Central memory CD8-positive, alpha-beta T cell (primary cell): ENCODE data around the gene URB1.
"Not testable (repeated sequence)": the region's sequence is repeated elsewhere in the genome, so short reads cannot be mapped to it uniquely, and the experiment has no call there.

Experiments used
- ATAC-seq: fragments of 150-1000 bp; cut with Tn5 transposase; replicated peaks from 2 replicates; pipeline ENCODE4 v1.10.0; 2022; ENCODE audit warnings: mild to moderate bottlenecking, moderate FRiP score, moderate number of reproducible peaks; ENCODE audit not compliant: poor library complexity, severe bottlenecking; ENCODE audit errors: extremely low read depth
- DNase-seq, 2 donors: peaks; one replicate each; pipeline ENCODE4 v3.0.0; 2021; ENCODE audit warnings: low spot score in 2 of 2
- H3K27ac Mint-ChIP-seq: one replicate; pipeline ENCODE4 v1.8.0; 2022; ENCODE audit warnings: low read depth, mild to moderate bottlenecking, moderate library complexity, mixed read lengths
- H3K27me3 Mint-ChIP-seq: one replicate; pipeline ENCODE4 v1.8.0; 2022; ENCODE audit warnings: mixed read lengths
- H3K36me3 Mint-ChIP-seq: one replicate; pipeline ENCODE4 v1.8.0; 2022; ENCODE audit warnings: mild to moderate bottlenecking, moderate library complexity, mixed read lengths; ENCODE audit not compliant: insufficient read depth
- H3K4me1 Mint-ChIP-seq: one replicate; pipeline ENCODE4 v1.8.0; 2022; ENCODE audit warnings: mixed read lengths
- H3K4me3 Mint-ChIP-seq: one replicate; pipeline ENCODE4 v1.8.0; 2022; ENCODE audit warnings: mild to moderate bottlenecking, moderate library complexity, mixed read lengths
- H3K9me3 Mint-ChIP-seq: one replicate; pipeline ENCODE4 v1.8.0; 2022; ENCODE audit warnings: mixed read lengths

URB1 gene

DNA sequence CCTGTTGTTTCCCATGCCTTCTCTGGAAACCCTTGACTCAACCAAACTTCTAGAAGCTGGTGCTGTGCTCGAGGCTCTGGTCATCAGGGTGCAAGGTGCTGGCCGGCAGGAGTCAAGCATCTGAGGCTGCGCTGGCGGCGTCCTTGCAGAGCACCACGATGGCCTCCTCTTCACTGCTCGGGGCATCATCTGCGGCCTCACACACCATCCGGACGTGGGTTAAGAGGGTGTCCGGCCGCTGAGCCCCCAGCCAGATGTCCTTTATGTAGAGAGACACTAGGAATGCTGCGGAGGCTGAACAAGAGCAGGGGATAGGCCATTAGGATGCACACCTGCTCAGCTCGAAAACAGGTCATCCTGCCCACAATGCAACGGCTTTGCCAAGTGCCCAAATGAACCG is 78.0 kb downstream of the URB1 start:
- no peaks in the 10 kb centered on the region for H3K27me3 Mint-ChIP-seq
- DNase-seq (no peak), ATAC-seq (no peak)
- peaks cover 33% of the 10 kb centered on the region for H3K36me3 Mint-ChIP-seq
- H3K4me3 Mint-ChIP-seq, result no peak overlapping the region
- H3K4me1 Mint-ChIP-seq, result no peaks in the 10 kb centered on the region
- no peaks in the 10 kb centered on the region for H3K9me3 Mint-ChIP-seq
- no peak overlapping the region for H3K27ac Mint-ChIP-seq

DNA sequence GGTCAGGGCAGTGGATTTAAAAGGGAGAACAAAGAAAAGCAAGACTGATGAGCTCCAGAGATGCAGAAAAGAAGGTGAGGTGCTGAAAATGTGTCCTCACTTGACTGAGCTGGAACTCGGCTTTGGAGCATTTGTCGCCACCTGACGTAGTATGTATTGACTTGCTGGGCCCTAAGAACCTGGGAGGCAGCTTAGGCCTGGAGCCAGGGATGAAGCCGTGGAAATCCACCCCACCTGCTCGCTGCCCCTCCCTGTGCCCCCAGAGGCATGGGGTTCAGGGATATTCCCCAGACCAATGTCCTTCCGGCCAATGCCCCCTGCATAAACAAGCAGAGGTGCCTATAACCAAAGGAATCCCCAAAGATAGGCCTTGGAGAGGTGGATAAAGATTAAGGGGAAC is 79.8 kb downstream of the URB1 start:
- no peaks in the 10 kb centered on the region for H3K4me1 Mint-ChIP-seq
- no peaks in the 10 kb centered on the region for H3K9me3 Mint-ChIP-seq
- no peak overlapping the region for H3K4me3 Mint-ChIP-seq
- no peak for ATAC-seq
- DNase-seq, result no peak
- H3K27ac Mint-ChIP-seq, result no peak overlapping the region
- H3K27me3 Mint-ChIP-seq, result no peaks in the 10 kb centered on the region
- peaks cover 30% of the 10 kb centered on the region for H3K36me3 Mint-ChIP-seq

DNA sequence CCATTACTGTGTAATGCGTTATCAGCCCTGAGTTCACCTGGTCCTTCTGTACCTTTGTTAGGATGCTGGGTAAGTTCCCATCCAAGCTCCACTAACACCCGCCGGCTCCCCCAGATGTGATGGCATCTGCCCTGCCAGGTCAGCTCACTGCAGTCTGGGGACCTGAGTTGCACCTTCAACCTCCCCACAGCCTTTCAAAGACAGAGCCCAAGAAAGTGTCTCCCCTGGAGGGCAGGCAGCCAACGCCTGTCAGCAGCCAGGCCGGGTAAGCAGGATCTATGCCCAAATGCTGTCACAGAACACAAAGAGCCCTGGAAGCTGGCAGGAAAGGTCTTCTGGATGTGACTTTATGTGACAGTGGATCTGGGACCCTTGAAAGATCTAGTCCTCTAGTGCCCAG is 80.5 kb downstream of the URB1 start:
- no peaks in the 10 kb centered on the region for H3K27me3 Mint-ChIP-seq
- H3K36me3 Mint-ChIP-seq, result peaks cover 30% of the 10 kb centered on the region
- no peaks in the 10 kb centered on the region for H3K9me3 Mint-ChIP-seq
- DNase-seq (no peak), ATAC-seq (no peak)
- no peaks in the 10 kb centered on the region for H3K4me1 Mint-ChIP-seq
- H3K27ac Mint-ChIP-seq, result no peak overlapping the region
- no peak overlapping the region for H3K4me3 Mint-ChIP-seq

DNA sequence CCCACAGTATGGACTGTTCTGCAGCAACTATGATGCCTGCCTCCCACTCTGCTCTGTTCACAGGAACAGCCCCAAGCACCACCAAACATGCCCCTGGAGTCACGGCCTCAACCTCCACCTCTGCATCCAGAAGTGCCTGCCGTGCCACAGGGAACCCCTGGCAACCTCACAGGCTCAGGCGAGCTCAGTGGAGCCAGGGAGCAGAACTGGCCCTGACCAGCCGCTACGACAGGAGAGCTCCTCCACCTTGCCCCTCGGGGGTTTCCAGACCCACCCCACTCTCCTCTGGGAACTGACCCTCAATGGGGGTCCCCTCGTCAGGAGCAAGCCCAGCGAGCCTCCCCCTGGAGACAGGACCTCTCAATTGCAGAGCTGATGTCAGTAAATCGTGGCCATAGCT is 81.2 kb downstream of the URB1 start:
- no peak overlapping the region for H3K4me3 Mint-ChIP-seq
- H3K4me1 Mint-ChIP-seq, result no peaks in the 10 kb centered on the region
- no peak for DNase-seq
- H3K27me3 Mint-ChIP-seq, result no peaks in the 10 kb centered on the region
- H3K9me3 Mint-ChIP-seq, result no peaks in the 10 kb centered on the region
- peaks cover 26% of the 10 kb centered on the region for H3K36me3 Mint-ChIP-seq
- peak overlapping the region; percentile 68 for H3K27ac Mint-ChIP-seq
- no peak for ATAC-seq

DNA sequence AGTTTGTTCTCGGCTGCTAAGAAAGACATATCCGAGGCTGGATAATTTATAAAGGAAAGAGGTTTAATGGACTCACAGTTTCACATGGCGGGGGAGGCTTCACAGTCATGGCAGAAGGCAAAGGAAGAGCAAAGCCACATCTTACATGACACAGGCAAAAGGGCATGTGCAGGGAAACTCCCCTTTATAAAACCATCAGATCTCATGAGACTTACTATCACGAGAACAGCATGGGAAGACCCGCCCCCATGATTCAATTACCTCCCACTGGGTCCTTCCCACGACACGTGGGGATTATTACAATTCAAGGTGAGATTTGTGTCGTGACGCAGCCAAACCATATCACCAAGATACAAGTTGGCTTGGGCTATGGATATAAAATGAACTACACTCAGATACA is 81.8 kb downstream of the URB1 start:
- H3K4me1 Mint-ChIP-seq, H3K27me3 Mint-ChIP-seq, DNase-seq, H3K9me3 Mint-ChIP-seq, H3K4me3 Mint-ChIP-seq, ATAC-seq, H3K27ac Mint-ChIP-seq: not testable (repeated sequence)
- H3K36me3 Mint-ChIP-seq, result peaks cover 26% of the 10 kb centered on the region

DNA sequence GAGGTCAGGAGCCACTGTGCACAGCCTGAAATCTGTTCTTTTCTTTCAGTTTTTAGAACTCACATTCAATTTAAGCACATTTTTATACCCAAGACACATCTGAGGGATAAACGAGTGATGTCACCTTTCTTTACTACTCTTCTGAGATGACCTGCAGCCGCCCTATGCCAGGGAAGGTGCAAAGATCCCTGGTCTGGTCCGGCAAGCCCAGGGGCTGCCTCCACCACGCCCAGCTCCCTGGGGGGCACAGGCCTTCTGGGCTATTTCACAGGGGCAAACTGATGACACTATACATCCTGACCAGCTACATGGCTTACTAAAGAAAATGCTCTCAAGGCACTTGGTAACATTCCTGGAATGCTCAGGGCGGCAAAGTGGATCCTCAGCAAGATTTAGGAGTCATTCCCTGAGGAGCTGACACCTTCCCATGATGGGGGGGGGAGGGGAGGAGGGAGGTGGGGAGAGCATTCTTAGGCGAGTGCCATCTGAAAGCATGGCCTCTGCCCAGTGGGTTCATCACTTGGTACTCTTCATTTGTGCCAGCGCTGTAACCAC is 82.8 kb downstream of the URB1 start:
- no peak overlapping the region for H3K4me3 Mint-ChIP-seq
- no peaks in the 10 kb centered on the region for H3K9me3 Mint-ChIP-seq
- no peaks in the 10 kb centered on the region for H3K4me1 Mint-ChIP-seq
- no peak overlapping the region for H3K27ac Mint-ChIP-seq
- no peak for DNase-seq
- H3K27me3 Mint-ChIP-seq, result no peaks in the 10 kb centered on the region
- H3K36me3 Mint-ChIP-seq, result peaks cover 23% of the 10 kb centered on the region
- no peak for ATAC-seq

DNA sequence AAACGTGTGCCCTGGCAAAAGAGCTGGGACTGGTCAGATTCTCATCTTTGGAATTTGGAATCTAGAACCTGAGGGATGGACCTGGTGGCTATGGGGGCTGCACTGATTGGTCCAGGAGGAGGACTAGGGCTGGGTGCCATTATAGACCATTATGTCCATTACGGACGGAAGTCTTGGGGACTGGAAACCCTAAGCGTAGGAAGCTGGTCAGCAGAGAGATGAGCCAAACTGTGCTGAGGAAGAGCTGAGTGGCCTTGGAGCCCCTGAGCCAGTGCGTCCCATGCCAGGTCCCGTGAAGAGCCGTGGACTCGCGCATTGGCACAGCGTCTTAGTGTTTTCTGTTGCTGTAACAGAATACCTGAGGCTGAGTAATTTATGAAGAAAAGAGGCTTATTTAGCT is 84.1 kb downstream of the URB1 start:
- H3K4me1 Mint-ChIP-seq, result no peaks in the 10 kb centered on the region
- H3K27ac Mint-ChIP-seq, result no peak overlapping the region
- no peaks in the 10 kb centered on the region for H3K9me3 Mint-ChIP-seq
- ATAC-seq, result no peak
- no peak for DNase-seq
- H3K27me3 Mint-ChIP-seq, result no peaks in the 10 kb centered on the region
- H3K36me3 Mint-ChIP-seq, result peaks cover 15% of the 10 kb centered on the region
- H3K4me3 Mint-ChIP-seq, result no peak overlapping the region

DNA sequence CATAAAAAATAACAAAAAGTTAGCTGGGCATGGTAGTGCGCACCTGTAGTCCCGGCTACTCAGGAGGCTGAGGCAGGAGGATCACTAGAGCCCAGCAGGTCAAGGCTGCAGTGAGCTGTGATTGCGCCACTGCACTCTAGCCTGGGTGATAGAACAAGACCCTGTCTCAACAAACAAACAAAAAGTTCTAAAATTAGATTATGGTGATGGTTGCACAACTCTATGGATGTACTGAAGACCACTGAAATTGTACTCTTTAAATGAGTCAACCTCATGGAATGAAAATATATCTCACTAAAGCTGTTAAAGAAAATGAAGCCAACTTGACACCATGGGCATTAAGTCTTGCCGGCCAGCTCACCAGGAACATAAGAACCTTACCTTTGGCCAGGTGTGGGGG is 85.1 kb downstream of the URB1 start:
- Mint-ChIP-seq H3K27ac (no peak overlapping the region), H3K9me3 (no peaks in the 10 kb centered on the region), H3K36me3 (peaks cover 12% of the 10 kb centered on the region), H3K27me3 (no peaks in the 10 kb centered on the region), H3K4me3 (no peak overlapping the region), H3K4me1 (no peaks in the 10 kb centered on the region)
- ATAC-seq (no peak), DNase-seq (no peak)

DNA sequence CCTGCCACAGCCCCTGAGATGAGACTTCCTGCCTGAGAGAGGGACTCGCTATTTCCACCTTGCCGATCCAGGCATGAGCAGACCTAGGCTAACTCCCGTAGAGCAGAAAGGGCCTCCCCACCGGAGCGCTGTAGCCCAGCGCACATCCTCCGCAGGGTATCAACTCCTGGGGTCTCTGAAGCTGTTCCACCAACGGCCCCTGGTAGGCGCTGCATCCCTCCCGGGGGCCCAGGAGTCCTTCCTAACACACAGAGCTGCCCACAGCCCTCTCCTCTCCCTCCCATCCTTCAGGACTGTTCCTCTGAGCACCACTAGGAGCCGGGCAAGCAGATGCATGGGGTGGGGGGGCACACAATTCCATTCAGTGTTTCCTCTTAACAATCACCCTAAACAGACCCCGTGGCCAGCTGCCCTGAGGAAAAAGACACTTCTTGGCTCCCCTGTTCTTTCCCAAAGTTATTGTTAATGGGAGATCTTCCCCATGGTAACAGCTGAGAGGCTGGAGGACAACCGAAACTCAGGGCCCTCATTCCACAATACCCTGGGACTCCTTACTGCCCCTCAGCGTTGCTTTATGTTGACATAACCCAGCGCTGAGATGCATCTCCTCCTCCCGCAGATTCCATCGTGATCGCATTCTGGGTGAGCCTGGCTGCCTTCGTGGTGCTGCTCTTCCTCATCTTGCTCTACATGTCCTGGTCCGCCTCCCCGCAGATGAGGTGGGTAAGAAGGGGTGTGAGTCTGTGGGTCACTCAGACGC is 86.6 kb downstream of the URB1 start:
- no peak for DNase-seq
- Mint-ChIP-seq H3K4me3 (no peak overlapping the region), H3K27ac (no peak overlapping the region), H3K36me3 (peaks cover 9% of the 10 kb centered on the region), H3K27me3 (no peaks in the 10 kb centered on the region), H3K9me3 (no peaks in the 10 kb centered on the region), H3K4me1 (no peaks in the 10 kb centered on the region)
- ATAC-seq, result no peak

DNA sequence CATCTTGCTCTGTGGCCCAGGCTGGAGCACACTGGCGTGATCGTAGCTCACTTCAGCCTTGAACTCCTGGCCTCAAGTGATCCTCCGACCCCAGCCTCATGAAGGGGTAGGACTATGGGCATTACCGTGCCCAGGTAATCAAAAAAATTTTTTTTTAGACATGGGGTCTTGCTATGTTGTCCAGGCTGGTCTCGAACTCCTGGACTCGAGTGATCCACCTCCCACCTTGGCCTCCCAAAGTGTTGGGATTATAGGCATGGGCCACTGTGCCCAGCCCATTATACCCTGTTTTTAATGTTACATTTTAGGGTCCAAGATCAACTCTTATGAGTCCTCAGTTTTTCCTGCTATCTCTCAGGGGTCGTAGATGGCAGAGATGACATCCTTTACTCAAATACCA is 87.8 kb downstream of the URB1 start:
- no peak overlapping the region for H3K4me3 Mint-ChIP-seq
- ATAC-seq, result no peak
- H3K36me3 Mint-ChIP-seq, result peaks cover 3% of the 10 kb centered on the region

DNA sequence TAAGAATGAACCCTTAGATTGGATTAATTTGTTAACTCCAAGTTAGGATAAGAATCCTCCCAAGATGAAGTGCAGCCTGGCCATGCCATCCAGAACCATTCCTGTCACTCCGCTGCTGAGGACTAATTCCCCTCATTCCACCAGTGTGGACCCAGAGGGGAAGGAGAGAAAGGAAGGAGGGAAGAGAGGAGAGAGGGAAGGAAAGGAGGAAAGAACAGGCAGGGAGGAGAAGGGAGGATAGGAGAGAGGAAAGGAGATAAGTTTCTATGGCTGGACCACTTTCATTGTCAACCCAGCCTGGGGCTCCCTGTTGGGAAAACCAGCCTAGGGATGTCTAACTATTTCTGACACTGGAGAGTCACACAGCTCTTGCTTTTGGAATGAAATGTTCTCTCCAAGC is 89.4 kb downstream of the URB1 start:
- Mint-ChIP-seq H3K36me3 (peaks cover 2% of the 10 kb centered on the region), H3K9me3 (no peaks in the 10 kb centered on the region), H3K4me1 (no peaks in the 10 kb centered on the region), H3K27ac (no peak overlapping the region), H3K27me3 (no peaks in the 10 kb centered on the region), H3K4me3 (no peak overlapping the region)
- DNase-seq, result no peak
- ATAC-seq, result no peak

More for the DNA sequence above, 87.8 kb downstream of the URB1 start:
- Mint-ChIP-seq H3K9me3 (no peaks in the 10 kb centered on the region), H3K27me3 (no peaks in the 10 kb centered on the region), H3K4me1 (no peaks in the 10 kb centered on the region), H3K27ac (no peak overlapping the region)
- no peak for DNase-seq

DNA sequence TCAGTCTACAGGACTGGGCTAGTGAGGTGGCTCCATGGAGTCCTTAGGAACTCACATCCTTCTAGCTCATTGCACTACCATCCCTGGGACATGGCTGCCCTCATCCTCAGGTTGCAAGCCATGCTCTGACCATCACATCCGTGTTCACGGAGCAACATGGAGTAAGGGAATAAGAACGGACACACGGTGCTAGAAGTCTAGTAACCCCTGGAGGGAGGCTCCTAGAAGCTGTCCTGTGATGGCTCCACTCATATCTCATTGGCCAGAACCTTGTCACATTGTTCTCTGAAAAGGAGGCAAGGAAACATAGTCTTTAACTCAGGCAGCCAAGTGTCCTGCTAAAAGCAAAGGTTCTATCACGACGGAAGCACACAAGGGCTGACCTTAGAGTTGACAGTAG is 90.3 kb downstream of the URB1 start:
- no peaks in the 10 kb centered on the region for H3K9me3 Mint-ChIP-seq
- H3K27me3 Mint-ChIP-seq, result no peaks in the 10 kb centered on the region
- DNase-seq, result no peak
- no peak overlapping the region for H3K4me3 Mint-ChIP-seq
- no peaks in the 10 kb centered on the region for H3K36me3 Mint-ChIP-seq
- ATAC-seq, result no peak
- no peak overlapping the region for H3K27ac Mint-ChIP-seq
- H3K4me1 Mint-ChIP-seq, result no peaks in the 10 kb centered on the region

DNA sequence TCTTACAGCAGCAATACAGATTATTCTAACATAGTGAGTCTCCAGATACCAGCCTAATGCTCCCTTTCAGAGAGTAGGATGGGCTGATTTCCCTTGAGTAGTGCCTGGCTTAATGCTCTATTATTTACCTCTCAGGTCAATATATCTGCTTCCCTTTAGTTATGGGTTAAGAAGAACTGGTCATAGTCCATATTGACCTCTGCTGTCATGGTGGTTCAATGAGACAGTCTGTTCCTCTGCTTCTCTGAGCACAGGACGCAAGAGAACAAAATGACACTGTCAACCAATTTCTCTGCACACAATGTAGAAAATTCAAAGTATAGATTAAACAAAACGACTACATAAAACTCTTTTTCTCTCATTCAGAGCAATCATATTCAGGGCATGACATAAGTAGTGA is 91.2 kb downstream of the URB1 start:
- Mint-ChIP-seq H3K27ac (no peak overlapping the region), H3K36me3 (no peaks in the 10 kb centered on the region), H3K27me3 (no peaks in the 10 kb centered on the region), H3K4me3 (no peak overlapping the region), H3K9me3 (no peaks in the 10 kb centered on the region), H3K4me1 (no peaks in the 10 kb centered on the region)
- DNase-seq (no peak), ATAC-seq (no peak)
